IPS-18c (cell line): Measurements from ENCODE around the gene FAM193A.
"Not testable (repeated sequence)": the region's sequence is repeated elsewhere in the genome, so short reads cannot be mapped to it uniquely, and the experiment has no call there.

ENCODE experiments used
- H3K4me3 ChIP-seq: 2 replicates; pipeline ENCODE4 v1.7.0; 2013; ENCODE audit warnings: low read depth, mild to moderate bottlenecking, low read length, moderate library complexity; ENCODE audit not compliant: insufficient read depth
- H3K9me3 ChIP-seq: one replicate; pipeline ENCODE4 v1.6.1; 2013; ENCODE audit warnings: mild to moderate bottlenecking, low read length, moderate library complexity; ENCODE audit not compliant: control insufficient read depth, insufficient read depth

The FAM193A gene

DNA sequence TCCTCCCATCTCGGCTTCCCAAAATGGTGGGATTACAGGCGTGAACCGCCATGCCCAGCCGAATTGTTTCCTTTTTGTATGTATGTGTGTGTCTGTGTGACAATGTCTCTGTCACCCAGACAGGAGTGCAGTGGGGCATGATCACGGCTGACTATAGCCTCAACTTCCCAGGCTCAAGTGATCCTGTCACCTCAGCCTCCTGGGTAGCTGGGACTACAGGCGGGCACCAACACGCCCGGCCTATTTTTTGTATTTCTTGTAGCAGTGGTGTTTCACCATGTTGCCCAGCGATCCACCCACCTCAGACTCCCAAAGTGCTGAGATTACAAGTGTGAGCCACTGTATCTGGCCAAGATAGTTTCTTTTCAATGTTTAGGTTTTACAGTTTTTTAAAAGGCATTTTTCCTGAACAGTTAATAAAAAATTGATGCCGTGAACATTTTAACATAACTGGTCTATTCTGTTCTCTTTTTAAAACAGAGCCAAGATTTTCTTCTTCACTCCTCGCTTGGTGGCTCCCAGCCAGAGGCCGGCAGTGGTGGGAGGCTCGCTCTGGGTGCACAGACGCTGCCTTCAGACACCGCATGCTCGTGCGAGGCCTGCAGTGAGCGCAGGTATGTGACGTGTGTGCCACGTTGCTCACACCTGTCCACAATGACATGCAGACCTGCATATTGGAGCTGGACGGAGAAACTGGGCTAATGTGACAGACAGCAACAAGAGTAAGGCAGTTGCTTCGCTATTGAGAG lies 88.5 kb downstream of the FAM193A start:
- H3K4me3 ChIP-seq, result no peak overlapping the region
- no peaks in the 10 kb centered on the region for H3K9me3 ChIP-seq

DNA sequence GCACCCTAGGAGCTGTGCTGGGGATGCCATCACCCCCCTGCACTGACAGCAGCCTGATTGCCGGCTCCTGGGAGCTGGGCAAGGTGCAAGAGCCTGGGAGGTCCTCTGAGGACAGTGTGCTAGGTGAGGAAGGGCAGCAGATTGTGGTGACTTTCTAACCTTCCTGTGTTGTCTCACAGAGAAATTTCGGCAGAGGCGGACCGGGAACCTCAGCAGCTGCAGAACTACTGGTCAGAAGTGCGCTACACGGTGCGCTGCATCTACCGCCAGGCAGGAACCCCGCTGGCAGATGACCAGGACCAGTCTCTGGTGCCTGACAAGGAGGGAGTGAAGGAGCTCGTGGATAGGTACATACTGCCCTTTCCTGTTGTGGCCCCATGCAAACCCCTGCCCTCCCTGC lies 89.8 kb downstream of the FAM193A start:
- H3K9me3 ChIP-seq, result no peaks in the 10 kb centered on the region
- no peak overlapping the region for H3K4me3 ChIP-seq

DNA sequence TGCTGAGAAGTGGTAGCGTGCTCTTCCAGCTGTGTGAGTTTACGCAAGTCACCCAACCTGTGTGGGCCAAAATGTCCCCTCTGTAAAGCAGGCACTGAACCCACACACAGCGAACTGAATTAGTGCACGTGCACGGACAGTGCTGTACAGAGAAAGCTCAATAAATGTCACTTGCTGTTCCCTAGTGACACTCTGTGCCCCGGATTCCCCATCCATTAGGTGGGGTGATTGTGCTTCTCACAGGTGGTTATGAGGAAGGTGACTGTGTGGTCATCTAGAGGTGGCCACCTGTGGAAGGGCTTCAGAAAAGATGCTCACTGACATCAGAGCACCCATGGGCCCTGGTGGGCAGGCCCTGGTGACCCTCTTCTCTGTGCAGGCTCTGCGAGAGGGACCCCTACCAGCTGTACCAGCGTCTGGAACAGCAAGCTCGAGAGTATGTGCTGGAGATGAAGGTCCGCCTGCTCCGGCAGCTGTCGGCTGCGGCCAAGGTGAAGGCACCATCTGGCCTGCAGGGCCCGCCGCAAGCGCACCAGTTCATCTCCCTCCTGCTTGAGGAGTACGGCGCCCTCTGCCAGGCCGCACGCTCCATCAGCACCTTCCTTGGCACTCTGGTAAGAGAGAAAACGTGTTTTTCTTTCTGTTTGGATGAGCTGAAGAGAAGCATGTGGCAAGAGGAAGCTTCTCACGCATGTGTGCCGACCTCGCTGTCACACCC lies 94.3 kb downstream of the FAM193A start:
- Histone ChIP-seq H3K4me3 (no peak overlapping the region), H3K9me3 (no peaks in the 10 kb centered on the region)

DNA sequence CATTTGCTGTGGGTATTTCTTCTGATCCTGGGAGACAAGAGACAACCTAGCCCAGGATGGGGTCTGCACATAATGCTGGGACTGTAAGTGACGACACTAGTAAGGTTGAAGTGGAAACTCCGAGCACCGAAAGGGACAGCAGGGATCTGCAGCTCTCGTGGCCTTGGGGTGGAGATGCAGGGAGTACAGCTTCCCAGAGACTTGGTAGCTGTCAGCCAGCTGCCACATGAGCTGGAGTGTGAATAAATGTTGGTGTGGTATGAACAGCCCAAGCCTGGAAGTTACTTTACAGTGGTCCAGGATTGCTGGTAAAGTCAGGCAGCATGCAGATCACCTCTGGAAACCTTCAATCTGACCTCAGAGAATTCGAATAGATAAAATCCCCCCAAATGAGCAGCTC lies 97.6 kb downstream of the FAM193A start:
- Histone ChIP-seq H3K9me3 (no peaks in the 10 kb centered on the region), H3K4me3 (no peak overlapping the region)

DNA sequence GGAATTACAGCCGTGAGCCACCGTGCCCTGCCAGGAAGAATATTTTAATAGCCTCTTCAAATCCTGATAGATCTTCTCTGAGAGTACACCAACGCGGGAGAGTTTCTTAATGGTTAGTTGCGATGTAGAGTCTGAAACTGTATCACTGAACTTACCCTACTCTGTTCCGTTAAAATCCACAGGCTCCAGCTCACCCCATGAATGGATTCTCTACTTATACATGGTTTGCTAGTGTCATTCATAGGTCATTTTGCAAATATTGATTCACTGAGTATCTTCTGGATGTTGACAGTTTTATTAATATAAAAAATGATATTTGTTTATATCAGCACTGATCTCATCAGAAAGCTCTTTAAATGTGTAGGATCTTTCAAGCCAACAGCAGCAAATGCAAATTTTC lies 99.9 kb downstream of the FAM193A start:
- H3K4me3 ChIP-seq, result no peak overlapping the region
- H3K9me3 ChIP-seq, result peaks cover 2% of the 10 kb centered on the region

DNA sequence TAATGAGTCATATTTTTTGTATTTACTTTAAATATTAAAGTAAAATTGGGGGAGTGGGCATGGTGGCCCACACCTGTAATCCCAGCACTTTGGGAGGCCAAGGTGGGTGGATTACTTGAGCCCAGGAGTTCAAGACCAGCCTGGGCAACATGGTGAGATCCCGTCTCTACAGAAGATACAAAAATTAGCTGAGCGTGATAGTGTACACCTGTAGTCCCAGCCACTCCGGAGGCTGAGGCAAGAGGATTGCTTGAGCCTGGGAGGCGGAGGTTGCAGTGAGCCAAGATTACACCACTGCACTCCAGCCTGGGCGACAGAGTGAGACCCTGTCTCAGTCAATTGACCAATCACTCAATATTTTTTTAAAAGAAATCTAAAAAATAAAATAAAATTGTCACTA lies 100.5 kb downstream of the FAM193A start:
- not testable (repeated sequence) for H3K4me3 ChIP-seq, H3K9me3 ChIP-seq

DNA sequence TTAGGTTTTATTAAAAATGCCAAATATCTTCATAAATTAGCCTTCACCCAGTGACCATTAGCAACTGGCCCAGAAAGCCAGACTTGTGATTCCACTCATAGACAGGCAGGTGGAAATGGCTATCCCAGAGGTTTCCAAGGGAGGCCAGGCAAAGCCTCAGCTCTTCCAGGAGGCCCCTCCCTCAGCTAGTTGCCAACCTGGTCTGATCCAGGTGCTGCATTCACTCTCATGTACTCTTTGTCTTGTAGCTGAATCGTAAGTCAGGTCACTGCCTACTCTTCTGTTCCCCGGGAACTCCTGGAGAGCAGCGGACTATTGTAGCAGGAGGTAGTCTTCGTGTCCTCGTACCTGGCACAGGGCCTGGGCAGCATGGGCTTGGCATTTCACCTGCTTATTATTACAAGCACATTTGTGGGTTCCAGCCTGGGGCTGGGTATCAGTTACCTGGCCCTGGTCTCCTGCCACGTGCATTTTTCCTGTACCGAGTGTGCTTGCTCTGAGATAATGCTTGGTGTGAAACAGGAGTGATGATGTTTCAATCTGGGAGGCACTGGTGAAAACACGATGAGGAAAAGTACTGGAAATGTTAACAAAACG lies 101.6 kb downstream of the FAM193A start:
- H3K9me3 ChIP-seq, result peaks cover 2% of the 10 kb centered on the region
- H3K4me3 ChIP-seq, result no peak overlapping the region

DNA sequence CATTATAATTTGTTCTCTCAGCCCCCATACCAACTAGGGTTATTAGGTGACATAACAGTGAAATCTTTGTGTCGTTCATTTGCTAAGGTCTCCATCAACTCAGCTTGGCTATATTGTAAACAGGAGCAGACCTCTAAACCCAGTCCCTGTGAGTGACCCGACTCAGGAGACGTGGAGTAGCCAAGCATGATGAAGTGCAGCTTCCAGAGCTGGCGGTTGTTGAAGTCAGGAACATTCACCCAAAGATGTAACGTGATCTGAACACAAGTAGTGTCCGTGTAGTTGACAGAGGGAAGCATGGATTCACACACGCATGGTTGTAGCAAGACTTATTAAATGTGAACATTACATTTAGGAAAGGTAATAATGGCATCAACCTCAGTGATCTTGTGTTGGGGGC lies 102.3 kb downstream of the FAM193A start:
- no peak overlapping the region for H3K4me3 ChIP-seq
- H3K9me3 ChIP-seq, result peaks cover 2% of the 10 kb centered on the region

DNA sequence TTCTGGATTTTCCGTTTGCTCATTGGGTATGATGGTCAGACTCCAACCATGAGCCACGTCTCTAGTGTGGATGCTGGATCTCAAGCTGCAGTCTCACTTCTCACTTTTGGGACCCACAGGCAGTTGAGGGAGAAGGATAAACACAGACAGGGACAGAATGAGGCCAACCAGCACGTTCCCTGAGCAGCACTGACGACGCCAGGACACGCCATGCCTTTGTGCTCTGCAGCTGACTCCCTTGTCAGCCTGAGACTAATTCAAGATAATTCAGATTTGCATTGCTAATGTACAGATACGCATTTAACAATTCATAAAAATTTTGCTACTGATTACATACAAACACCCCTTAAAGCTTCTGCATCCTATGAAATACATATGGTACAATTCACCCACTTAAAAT lies 106.5 kb downstream of the FAM193A start:
- H3K9me3 ChIP-seq, result peaks cover 2% of the 10 kb centered on the region
- no peak overlapping the region for H3K4me3 ChIP-seq

DNA sequence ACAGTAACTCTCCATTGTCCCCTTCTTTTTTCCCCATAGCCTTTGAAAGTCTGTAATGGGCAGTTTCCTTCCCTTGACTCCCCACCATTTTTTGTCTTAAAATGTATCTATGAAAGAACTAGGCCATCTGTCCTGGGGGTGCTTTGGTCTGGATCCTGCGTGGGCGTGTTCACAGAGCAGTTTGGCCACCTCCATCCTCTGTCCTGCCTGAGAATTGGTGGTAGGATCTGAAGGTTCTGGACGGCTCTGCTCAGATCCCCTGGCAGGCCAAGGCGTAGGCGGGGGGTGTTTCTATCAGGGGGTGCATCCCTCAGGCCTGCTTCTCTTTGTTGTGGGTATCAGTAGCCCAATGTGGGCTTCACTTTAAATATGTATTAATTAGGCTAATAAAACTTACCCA lies 107.1 kb downstream of the FAM193A start:
- Histone ChIP-seq H3K9me3 (peaks cover 2% of the 10 kb centered on the region), H3K4me3 (no peak overlapping the region)

DNA sequence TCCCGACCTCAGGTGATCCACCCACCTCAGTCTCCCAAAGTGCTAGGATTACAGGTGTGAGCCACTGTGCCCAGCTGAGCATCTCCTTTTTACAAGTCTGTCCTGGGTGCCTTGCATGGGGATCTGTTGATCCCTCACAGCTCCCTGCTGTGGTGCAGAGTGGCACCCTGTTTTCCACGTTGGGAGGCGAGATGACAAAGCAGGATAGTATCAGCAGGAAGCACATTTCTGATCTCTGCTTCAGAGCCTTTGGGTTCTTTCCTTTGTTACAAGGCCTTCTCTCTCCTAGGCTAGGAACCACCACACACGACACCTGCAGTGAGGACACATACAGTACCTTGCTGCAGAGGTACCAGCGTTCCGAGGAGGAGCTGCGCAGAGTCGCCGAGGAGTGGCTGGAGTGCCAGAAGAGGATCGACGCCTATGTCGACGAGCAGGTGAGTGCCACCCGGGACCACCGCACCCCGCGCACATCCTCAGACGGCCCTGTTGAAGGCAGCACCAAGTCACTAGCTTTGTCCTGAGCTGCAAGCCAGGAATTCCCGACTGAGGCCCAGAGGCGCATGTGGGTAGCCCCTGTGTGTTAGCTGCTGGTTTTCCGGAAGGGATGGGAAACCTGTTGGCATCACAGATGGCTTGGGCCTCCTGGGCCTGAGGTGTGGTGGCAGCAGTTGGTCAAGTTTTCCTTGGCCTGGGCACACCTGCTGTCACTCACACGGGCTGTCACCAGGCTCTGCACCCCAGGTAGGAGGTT lies 110.1 kb downstream of the FAM193A start:
- H3K4me3 ChIP-seq, result no peak overlapping the region
- H3K9me3 ChIP-seq, result peaks cover 4% of the 10 kb centered on the region

DNA sequence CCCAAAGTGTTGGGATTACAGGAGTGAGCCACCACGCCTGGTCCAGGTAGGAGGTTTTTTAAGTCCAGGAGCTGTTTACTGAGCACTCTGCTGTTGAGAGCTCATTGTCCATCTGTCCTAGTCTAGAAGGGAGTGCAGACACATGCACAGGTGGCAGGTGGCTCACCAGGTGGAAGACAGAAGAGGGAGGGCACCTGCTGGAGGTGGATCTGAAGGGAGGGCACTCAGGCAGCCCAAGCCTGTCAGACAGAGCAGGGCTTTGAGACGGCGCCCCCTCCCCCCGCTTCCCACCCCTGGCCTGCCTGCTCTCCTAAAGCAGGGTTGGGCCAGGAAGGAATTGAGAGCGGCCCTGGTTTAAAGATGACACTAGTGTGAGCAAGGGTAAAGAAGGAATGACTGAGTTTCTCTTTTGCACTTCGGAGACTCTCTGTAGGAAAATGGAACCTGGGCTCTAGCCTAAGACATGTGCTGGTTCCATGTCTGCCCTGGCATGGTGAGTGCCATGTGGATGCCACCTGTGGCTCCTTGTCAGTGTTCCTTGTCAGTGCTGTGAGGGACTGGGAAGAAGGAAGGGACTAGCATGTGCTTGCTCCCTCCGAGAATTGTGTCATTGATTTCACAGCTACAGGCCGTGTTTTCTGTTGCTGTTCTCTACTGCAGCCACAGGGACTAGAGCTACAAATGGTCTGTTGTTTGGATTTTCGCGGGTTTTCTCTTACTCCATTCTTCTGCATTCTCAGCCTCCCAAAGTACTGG lies 111.1 kb downstream of the FAM193A start:
- H3K9me3 ChIP-seq, result peaks cover 4% of the 10 kb centered on the region

DNA sequence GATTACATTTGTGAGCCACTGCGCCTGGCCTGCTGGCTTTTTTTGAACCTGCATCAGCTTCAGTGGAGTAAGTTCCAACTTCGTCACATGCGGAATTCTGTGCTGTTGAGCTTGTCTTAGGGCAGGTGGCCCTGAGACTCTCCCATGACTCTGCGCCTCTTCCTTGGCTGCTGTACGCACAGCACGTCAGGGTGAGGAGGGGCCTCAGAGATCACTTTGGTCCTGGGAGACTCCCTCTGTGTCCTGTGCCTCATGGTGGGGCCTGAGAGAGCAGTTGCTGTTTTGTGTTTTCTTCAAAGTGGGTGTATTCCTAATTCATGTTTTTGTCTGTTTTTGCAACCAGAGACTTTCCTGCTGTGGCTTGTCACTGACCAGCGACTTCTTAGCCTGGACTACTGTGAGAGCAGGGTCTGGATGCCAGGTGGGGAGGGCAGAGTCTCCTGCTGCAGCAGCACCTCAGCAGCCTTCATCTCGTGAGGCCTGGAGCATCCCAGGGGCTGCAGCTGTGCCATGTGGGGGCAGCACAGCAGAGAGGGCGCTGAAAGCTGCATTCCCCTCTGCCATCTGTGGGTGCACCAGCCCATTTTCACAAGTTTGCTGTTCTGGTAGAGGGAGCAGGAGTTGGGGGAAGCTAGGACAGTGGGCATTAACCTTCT lies 111.8 kb downstream of the FAM193A start:
- Histone ChIP-seq H3K4me3 (no peak overlapping the region), H3K9me3 (peaks cover 4% of the 10 kb centered on the region)

More for the DNA sequence above, 111.1 kb downstream of the FAM193A start:
- H3K4me3 ChIP-seq, result no peak overlapping the region

DNA sequence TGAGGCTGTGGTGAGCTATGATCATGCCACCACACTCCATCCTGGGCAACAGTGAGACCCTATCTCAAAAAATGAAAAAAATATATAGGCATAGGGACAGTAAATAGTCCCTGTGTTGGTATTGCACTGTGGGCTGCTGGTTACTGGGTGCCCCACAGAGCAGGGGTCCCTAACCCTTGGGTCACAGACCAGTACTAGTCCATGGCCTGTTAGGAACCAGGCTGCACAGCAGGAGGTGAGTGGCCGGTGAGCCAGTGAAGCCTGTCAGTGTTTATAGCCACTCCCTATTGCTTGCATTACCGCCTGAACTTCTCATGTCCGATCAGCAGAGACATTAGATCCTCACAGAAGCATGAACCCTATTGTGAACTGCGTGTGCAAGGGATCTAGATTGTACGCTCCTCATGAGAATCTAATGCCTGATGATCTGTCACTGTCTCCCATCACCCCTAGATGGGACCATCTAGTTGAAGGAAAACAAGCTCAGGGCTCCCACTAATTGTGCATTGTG lies 113.2 kb downstream of the FAM193A start:
- H3K9me3 ChIP-seq, result peaks cover 4% of the 10 kb centered on the region
- no peak overlapping the region for H3K4me3 ChIP-seq

DNA sequence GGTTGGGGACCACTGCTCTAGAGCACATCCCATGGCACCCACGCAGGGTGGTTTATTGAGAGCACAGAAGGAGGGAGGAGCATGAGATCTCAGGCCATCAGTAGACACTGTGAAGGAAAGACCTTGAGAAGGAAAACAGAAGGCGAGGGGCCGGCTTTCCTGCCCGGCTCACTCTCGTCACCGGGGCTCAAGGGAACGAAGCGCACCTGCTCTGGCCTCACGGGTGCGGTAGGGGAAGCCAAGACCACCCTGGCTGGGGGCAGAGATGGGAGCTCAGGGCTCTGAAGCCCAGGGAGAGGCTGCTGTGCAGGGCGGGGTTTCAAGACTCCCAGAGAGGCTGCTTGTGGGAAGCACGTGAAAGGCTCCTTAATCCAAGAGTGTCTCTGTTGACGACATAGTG lies 113.8 kb downstream of the FAM193A start:
- H3K9me3 ChIP-seq, result peaks cover 4% of the 10 kb centered on the region

DNA sequence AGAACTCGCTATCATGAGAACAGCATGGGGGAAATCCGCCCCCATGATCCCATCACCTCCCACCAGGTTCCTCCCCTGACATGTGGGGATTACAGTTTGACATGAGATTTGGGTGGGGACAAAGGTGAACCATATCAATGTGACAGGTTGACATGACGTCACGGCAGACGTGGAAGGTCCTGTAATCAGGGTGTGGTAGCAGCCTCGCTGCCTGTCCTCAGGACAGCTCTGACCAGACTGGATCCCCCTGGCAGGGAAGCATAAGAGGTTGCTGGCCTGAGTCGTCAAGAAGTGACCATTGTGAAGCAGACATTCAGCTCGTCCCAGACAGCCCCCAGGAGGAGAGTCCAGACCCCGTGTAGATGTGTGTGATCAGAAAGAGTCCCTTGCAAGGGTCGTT lies 115.1 kb downstream of the FAM193A start:
- Histone ChIP-seq H3K4me3 (no peak overlapping the region), H3K9me3 (peaks cover 4% of the 10 kb centered on the region)

More for the DNA sequence above, 113.8 kb downstream of the FAM193A start:
- no peak overlapping the region for H3K4me3 ChIP-seq
